WTC11 (cell line): ENCODE measurements around the gene STARD8. TPM values are rescaled to one million over a fixed set of nuclear protein-coding genes. Genes with fewer than 3 reads are reported as not detected.
A peak's percentile ranks its signal among the peaks of the same experiment; 100 is the strongest.

Experiments used
- ATAC-seq: fragments of 200-7000 bp; cut with Tn5 transposase; 2 replicates; pipeline ENCODE4 v1.10.0; 2021; ENCODE audit warnings: mild to moderate bottlenecking, moderate library complexity
- CTCF ChIA-PET: fragments of 300-600 bp; sonication (Branson Sonifier 250); formaldehyde crosslinking; loops from one replicate; lab custom pipeline; 2021; ENCODE audit warnings: antibody characterized with exemption; lab: Charles Lee
- POLR2A ChIA-PET: fragments of 350-600 bp; sonication (Branson Sonifier 250); formaldehyde crosslinking; loops from one replicate; lab custom pipeline; 2021; ENCODE audit warnings: antibody characterized with exemption; lab: Charles Lee
- DNase-seq: peaks from one replicate; pipeline ENCODE4 v3.0.0; 2021; ENCODE audit warnings: low spot score
- H3K27ac Mint-ChIP-seq: 2 replicates; pipeline ENCODE4 v1.8.0; 2021; ENCODE audit warnings: mixed read lengths
- H3K27me3 Mint-ChIP-seq: 2 replicates; pipeline ENCODE4 v1.8.0; 2021; ENCODE audit warnings: low read depth, mild to moderate bottlenecking, moderate library complexity, mixed read lengths
- H3K36me3 Mint-ChIP-seq: 2 replicates; pipeline ENCODE4 v1.8.0; 2021; ENCODE audit warnings: mixed read lengths
- H3K4me1 Mint-ChIP-seq: 2 replicates; pipeline ENCODE4 v1.8.0; 2022; ENCODE audit warnings: mixed read lengths
- H3K4me3 Mint-ChIP-seq: 2 replicates; pipeline ENCODE4 v1.8.0; 2021; ENCODE audit warnings: mild to moderate bottlenecking, moderate library complexity, mixed read lengths
- H3K9me3 Mint-ChIP-seq: 2 replicates; pipeline ENCODE4 v1.8.0; 2021; ENCODE audit warnings: mixed read lengths
- E2F4 ChIP-seq: sonication (generic); formaldehyde crosslinking; IDR thresholded peaks from 2 replicates; pipeline ENCODE4 v1.8.1; 2022; ENCODE audit warnings: low read depth, mild to moderate bottlenecking, moderate library complexity, missing genetic modification reagents, borderline replicate concordance
- ETV6 ChIP-seq: sonication (generic); formaldehyde crosslinking; IDR thresholded peaks from 2 replicates; pipeline ENCODE4 v1.8.1; 2022; ENCODE audit warnings: mild to moderate bottlenecking, missing genetic modification reagents
- GABPB1 ChIP-seq: sonication (generic); formaldehyde crosslinking; IDR thresholded peaks from 2 replicates; pipeline ENCODE4 v1.8.1; 2023; ENCODE audit warnings: mild to moderate bottlenecking, missing genetic modification reagents
- HMGA2 ChIP-seq: fragments of 250-450 bp; sonication (Bioruptor Pico); IDR thresholded peaks from 2 replicates; pipeline ENCODE4 v1.4.0; 2021; ENCODE audit warnings: mild to moderate bottlenecking, moderate library complexity
- HMGXB4 ChIP-seq: sonication (generic); formaldehyde crosslinking; IDR thresholded peaks from 2 replicates; pipeline ENCODE4 v1.8.1; 2023; ENCODE audit warnings: mild to moderate bottlenecking, moderate library complexity, missing genetic modification reagents
- NFE2L1 ChIP-seq: sonication (generic); formaldehyde crosslinking; IDR thresholded peaks from 2 replicates; pipeline ENCODE4 v1.8.1; 2023; ENCODE audit warnings: missing genetic modification reagents
- NFYB ChIP-seq: sonication (generic); formaldehyde crosslinking; conservative IDR thresholded peaks from 2 replicates; pipeline ENCODE4 v1.8.0; 2022; ENCODE audit warnings: low read depth, missing genetic modification reagents
- NR3C1 ChIP-seq: sonication (generic); formaldehyde crosslinking; conservative IDR thresholded peaks from 2 replicates; pipeline ENCODE4 v1.8.1; 2023; ENCODE audit warnings: low read depth, mild to moderate bottlenecking, missing genetic modification reagents
- OVOL2 ChIP-seq: fragments of 250-450 bp; sonication (Bioruptor Pico); IDR thresholded peaks from 2 replicates; pipeline ENCODE4 v1.9.0; 2021; ENCODE audit warnings: mild to moderate bottlenecking, borderline replicate concordance
- RELA ChIP-seq: sonication (generic); formaldehyde crosslinking; IDR thresholded peaks from 2 replicates; pipeline ENCODE4 v1.8.1; 2022; ENCODE audit warnings: missing genetic modification reagents, mild to moderate bottlenecking, borderline replicate concordance
- ZNF138 ChIP-seq: sonication (generic); formaldehyde crosslinking; conservative IDR thresholded peaks from 2 replicates; pipeline ENCODE4 v1.8.1; 2022; ENCODE audit warnings: mild to moderate bottlenecking, moderate library complexity, missing genetic modification reagents
- ZNF281 ChIP-seq: sonication (generic); formaldehyde crosslinking; IDR thresholded peaks from 2 replicates; pipeline ENCODE4 v1.8.0; 2023; ENCODE audit warnings: mild to moderate bottlenecking, missing genetic modification reagents
- ZNF671 ChIP-seq: fragments of 250-450 bp; sonication (Bioruptor Pico); IDR thresholded peaks from 2 replicates; pipeline ENCODE4 v1.8.0; 2021; ENCODE audit warnings: mild to moderate bottlenecking
- total RNA-seq: library from RNA; stranded (reverse); gene quantifications from 3 replicates; pipeline ENCODE4 v1.2.3, GENCODE V29; 2021

Gene STARD8
- total RNA-seq, 1 experiment from 2014 or later, result 8.5 TPM

GRCh38 chrX:68648960-68649359, 1.5 kb downstream of the STARD8 start:
- H3K4me1 Mint-ChIP-seq, result peaks cover 11% of the 10 kb centered on the region
- no peak for TF ChIP-seq GABPB1 (CRISPR knock-in tag)
- TF ChIP-seq ZNF281 (CRISPR knock-in tag), result no peak
- TF ChIP-seq HMGXB4 (CRISPR knock-in tag), result no peak
- no peak for TF ChIP-seq ZNF138 (CRISPR knock-in tag)
- ATAC-seq, result peak; percentile 41
- no peaks in the 10 kb centered on the region for H3K9me3 Mint-ChIP-seq
- CTCF ChIA-PET, result interaction anchor here (0.9 to 2.6 kb wide), 2 partner anchors 61 to 452 kb away, joined by 3 to 10 read pairs; no protein-coding TSS in a partner anchor
- H3K27ac Mint-ChIP-seq, result peak overlapping the region; percentile 66; the same call in 1 of the 2 replicates
- H3K4me3 Mint-ChIP-seq, result peak overlapping the region; percentile 25; the same call in 1 of the 2 replicates
- DNase-seq, result peak; percentile 30
- H3K27me3 Mint-ChIP-seq, result peaks cover 11% of the 10 kb centered on the region
- no peaks in the 10 kb centered on the region for H3K36me3 Mint-ChIP-seq
- POLR2A ChIA-PET, result no interaction called here

GRCh38 chrX:68650491-68650890, 3.0 kb downstream of the STARD8 start:
- ATAC-seq (no peak), DNase-seq (no peak)
- ChIA-PET POLR2A (no interaction called here), CTCF (no interaction called here)
- H3K27ac Mint-ChIP-seq, result no peak overlapping the region
- no peak overlapping the region for H3K4me3 Mint-ChIP-seq
- H3K36me3 Mint-ChIP-seq, result no peaks in the 10 kb centered on the region
- H3K27me3 Mint-ChIP-seq, result peaks cover 11% of the 10 kb centered on the region
- peaks cover 11% of the 10 kb centered on the region for H3K4me1 Mint-ChIP-seq
- no peak for TF ChIP-seq NFYB (CRISPR knock-in tag)
- no peak for TF ChIP-seq HMGA2 (CRISPR knock-in tag)
- TF ChIP-seq ETV6 (CRISPR knock-in tag), result no peak
- no peak for TF ChIP-seq OVOL2 (CRISPR knock-in tag)
- no peak for TF ChIP-seq ZNF671 (CRISPR knock-in tag)
- no peak for TF ChIP-seq E2F4 (CRISPR knock-in tag)
- no peak for TF ChIP-seq RELA (CRISPR knock-in tag)
- H3K9me3 Mint-ChIP-seq, result no peaks in the 10 kb centered on the region

GRCh38 chrX:68651110-68651509, 3.6 kb downstream of the STARD8 start:
- H3K27ac Mint-ChIP-seq, result no peak overlapping the region
- peaks cover 11% of the 10 kb centered on the region for H3K4me1 Mint-ChIP-seq
- no peak for ATAC-seq
- DNase-seq, result no peak
- TF ChIP-seq NFE2L1 (CRISPR knock-in tag) (no peak), RELA (CRISPR knock-in tag) (no peak), NR3C1 (no peak)
- H3K36me3 Mint-ChIP-seq, result no peaks in the 10 kb centered on the region
- H3K4me3 Mint-ChIP-seq, result no peak overlapping the region
- POLR2A ChIA-PET, result no interaction called here
- CTCF ChIA-PET, result no interaction called here
- peaks cover 4% of the 10 kb centered on the region; the same call in 1 of the 2 replicates for H3K9me3 Mint-ChIP-seq
- H3K27me3 Mint-ChIP-seq, result peaks cover 6% of the 10 kb centered on the region
